LNCAP (cell line): ENCODE measurements around the gene SLC9A8.
A peak's percentile ranks its signal among the peaks of the same experiment; 100 is the strongest.

Experiments
- CTCF ChIP-seq: fragments of 450-650 bp; IDR thresholded peaks from 2 replicates; pipeline ENCODE4 v1.5.1; 2017; ENCODE audit warnings: mild to moderate bottlenecking

SLC9A8 gene

GRCh38 chr20:49843770-49844380, 31.2 kb downstream of the SLC9A8 start:
- TF ChIP-seq CTCF = no peak

- no peak for TF ChIP-seq CTCF
Measured at GRCh38 chr20:49845060-49845459, 32.4 kb downstream of the SLC9A8 start.

GRCh38 chr20:49846206-49846807, 33.7 kb downstream of the SLC9A8 start:
- peak; percentile 47; the same call in 1 of the 2 replicates for TF ChIP-seq CTCF

GRCh38 chr20:49850463-49851230, 38.0 kb downstream of the SLC9A8 start:
- no peak for TF ChIP-seq CTCF

- no peak for TF ChIP-seq CTCF
Measured at GRCh38 chr20:49851231-49851705, 38.6 kb downstream of the SLC9A8 start.

- no peak for TF ChIP-seq CTCF
Measured at GRCh38 chr20:49851991-49852390, 39.4 kb downstream of the SLC9A8 start.

GRCh38 chr20:49852522-49853080, 40.0 kb downstream of the SLC9A8 start:
- TF ChIP-seq CTCF = no peak
